Measurements from ENCODE around the gene GAREM1.

The GAREM1 gene

DNA sequence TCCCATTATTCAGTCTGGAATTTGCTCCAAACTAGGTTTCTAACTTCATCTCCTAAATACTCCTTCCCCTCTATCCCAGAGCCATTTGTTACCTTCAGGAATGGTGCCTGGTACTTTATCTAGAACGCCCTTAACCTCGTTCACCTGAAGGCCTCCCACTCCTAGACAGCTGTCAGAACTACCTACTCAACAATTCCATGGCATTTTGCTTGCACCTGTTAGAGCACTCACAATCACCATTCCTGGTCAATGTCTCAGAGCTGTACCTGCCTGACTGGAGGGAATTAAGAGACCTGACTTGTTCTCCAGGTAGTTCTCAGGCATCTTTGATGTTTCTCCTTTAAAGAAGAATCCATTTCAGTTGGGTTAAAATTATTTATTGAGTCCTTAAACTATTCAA is 88.9 kb downstream of the GAREM1 start:
- no peak overlapping the region for H3K4me3 ChIP-seq (ENCODE audit: low read depth in 1 of 2, low read length in 2 of 2)
- no peaks in the 10 kb centered on the region for H3K36me3 ChIP-seq (ENCODE audit: control insufficient read depth in 1 of 2, insufficient read depth in 2 of 2, low read length in 2 of 2)
- H3K27me3 ChIP-seq (ENCODE audit: low read depth, low read length) = no peaks in the 10 kb centered on the region
- peaks cover 4 to 12% of the 10 kb centered on the region in 2 donors for H3K4me1 ChIP-seq (ENCODE audit: control insufficient read depth in 1 of 2, insufficient read depth in 2 of 2, low read length in 2 of 2)
- H3K27ac ChIP-seq (ENCODE audit: low read length) = no peak overlapping the region
- H3K9me3 ChIP-seq (ENCODE audit: control insufficient read depth in 1 of 2, low read length in 2 of 2) = no peaks in the 10 kb centered on the region

DNA sequence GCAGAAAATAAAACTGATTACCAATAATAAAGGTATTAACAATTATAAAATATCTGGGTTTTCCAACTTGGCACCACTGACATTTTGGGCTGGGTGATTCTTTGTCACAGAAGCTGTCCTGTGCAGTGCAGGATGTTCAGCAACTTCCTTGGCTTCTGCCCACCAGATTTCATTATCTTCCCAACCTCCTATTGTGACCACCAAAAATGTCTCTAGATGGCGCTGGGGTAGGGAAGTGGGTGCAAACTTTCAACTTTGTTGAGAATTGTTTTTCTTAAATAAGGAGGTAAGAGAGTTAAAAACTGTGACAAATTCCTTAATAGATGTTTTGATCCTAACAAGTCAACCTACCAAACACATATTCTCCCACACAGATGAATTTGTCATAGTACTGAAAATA is 90.1 kb downstream of the GAREM1 start:
- Histone ChIP-seq H3K36me3 (ENCODE audit: control insufficient read depth in 1 of 2, insufficient read depth in 2 of 2, low read length in 2 of 2) (no peaks in the 10 kb centered on the region), H3K27me3 (ENCODE audit: low read depth, low read length) (no peaks in the 10 kb centered on the region), H3K27ac (ENCODE audit: low read length) (no peak overlapping the region), H3K9me3 (ENCODE audit: control insufficient read depth in 1 of 2, low read length in 2 of 2) (no peaks in the 10 kb centered on the region), H3K4me1 (ENCODE audit: control insufficient read depth in 1 of 2, insufficient read depth in 2 of 2, low read length in 2 of 2) (peaks cover 4% of the 10 kb centered on the region in 2 donors), H3K4me3 (ENCODE audit: low read depth in 1 of 2, low read length in 2 of 2) (no peak overlapping the region)

DNA sequence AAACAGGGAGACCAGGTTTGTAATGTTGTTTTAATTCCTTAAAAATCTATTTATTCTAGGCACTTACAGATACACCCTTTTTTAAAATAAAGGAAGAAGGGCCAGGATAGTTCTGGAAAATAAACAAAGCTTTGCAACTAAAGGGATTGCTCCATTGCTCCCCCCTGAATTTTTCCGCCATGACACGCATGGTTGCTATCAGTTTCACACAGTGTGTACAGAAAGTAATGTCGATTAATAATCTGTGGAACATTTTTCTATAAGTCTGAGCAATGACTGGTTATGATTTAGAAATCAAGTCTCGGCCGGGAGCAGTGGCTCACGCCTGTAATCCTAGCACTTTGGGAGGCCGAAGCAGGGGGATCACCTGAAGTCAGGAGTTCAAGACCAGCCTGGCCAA is 90.8 kb downstream of the GAREM1 start:
- peaks cover 4% of the 10 kb centered on the region in 2 donors for H3K4me1 ChIP-seq (ENCODE audit: control insufficient read depth in 1 of 2, insufficient read depth in 2 of 2, low read length in 2 of 2)
- H3K36me3 ChIP-seq (ENCODE audit: control insufficient read depth in 1 of 2, insufficient read depth in 2 of 2, low read length in 2 of 2) = no peaks in the 10 kb centered on the region
- H3K4me3 ChIP-seq (ENCODE audit: low read depth in 1 of 2, low read length in 2 of 2) = no peak overlapping the region
- no peaks in the 10 kb centered on the region for H3K27me3 ChIP-seq (ENCODE audit: low read depth, low read length)
- H3K9me3 ChIP-seq (ENCODE audit: control insufficient read depth in 1 of 2, low read length in 2 of 2) = no peaks in the 10 kb centered on the region
- no peak overlapping the region for H3K27ac ChIP-seq (ENCODE audit: low read length)

DNA sequence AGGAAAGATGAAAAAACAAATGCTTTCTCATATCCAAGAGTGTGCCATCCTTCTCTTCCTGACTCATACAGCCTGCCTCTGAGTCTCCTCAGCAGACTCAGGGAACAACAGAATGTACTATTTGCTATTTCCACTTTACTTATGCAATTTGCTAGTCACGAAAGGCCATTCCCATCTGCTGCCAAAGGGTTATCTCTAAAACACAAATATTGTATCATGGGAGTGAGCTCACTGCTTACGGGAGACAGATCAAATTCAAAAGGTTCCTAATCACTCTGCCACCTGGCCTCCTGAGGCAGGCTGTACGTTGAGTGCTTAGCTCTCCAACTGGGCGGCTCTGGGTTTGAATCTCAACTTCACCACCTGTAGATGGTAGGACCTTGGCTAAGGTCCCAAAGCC is 92.0 kb downstream of the GAREM1 start:
- no peaks in the 10 kb centered on the region for H3K9me3 ChIP-seq (ENCODE audit: control insufficient read depth in 1 of 2, low read length in 2 of 2)
- no peak overlapping the region for H3K27ac ChIP-seq (ENCODE audit: low read length)
- no peaks in the 10 kb centered on the region for H3K36me3 ChIP-seq (ENCODE audit: control insufficient read depth in 1 of 2, insufficient read depth in 2 of 2, low read length in 2 of 2)
- no peaks in the 10 kb centered on the region for H3K27me3 ChIP-seq (ENCODE audit: low read depth, low read length)
- no peak overlapping the region for H3K4me3 ChIP-seq (ENCODE audit: low read depth in 1 of 2, low read length in 2 of 2)
- H3K4me1 ChIP-seq (ENCODE audit: control insufficient read depth in 1 of 2, insufficient read depth in 2 of 2, low read length in 2 of 2) = peaks cover 10 to 11% of the 10 kb centered on the region in 2 donors

DNA sequence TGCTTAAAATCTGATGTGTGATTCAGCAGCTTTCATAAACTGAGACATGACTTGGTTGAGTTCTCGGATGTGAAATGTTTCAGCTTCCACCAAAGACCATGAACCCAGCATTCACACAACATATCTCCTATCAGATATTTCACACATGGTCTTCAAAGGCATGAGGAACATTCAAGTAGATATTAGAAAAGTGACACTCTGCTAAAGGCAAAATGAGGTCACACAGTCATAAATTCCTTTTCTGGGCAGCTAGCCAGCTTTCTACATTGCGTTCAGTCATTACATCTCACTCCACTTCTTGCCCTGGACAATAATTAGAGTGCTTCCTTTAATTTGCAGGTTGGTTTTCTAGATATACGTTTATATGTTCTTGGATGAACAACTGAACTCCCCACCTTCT is 96.7 kb downstream of the GAREM1 start:
- Histone ChIP-seq H3K27me3 (ENCODE audit: low read depth, low read length) (no peaks in the 10 kb centered on the region), H3K27ac (ENCODE audit: low read length) (peak overlapping the region; percentile 35), H3K9me3 (ENCODE audit: control insufficient read depth in 1 of 2, low read length in 2 of 2) (no peaks in the 10 kb centered on the region), H3K36me3 (ENCODE audit: control insufficient read depth in 1 of 2, insufficient read depth in 2 of 2, low read length in 2 of 2) (no peaks in the 10 kb centered on the region), H3K4me3 (ENCODE audit: low read depth in 1 of 2, low read length in 2 of 2) (no peak overlapping the region), H3K4me1 (ENCODE audit: control insufficient read depth in 1 of 2, insufficient read depth in 2 of 2, low read length in 2 of 2) (peaks cover 9 to 19% of the 10 kb centered on the region in 2 donors)

DNA sequence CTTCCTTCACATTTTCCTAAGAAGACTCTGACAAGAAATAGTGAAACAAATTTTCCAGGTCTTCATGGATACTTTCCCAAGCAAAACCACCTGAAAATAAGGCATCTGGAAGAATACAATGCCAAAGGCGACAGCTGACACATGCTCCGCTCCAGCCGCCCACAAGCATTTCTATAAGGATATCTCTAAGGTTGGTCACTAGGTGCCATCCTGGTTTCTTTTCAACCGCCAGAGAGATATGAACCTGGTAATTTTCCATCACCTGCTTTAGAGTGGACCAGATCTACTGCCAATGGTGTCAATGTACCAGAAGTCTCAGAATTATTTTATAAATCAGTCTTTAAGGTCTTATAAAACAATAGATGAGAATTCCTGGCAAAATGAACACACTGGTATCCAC is 97.2 kb downstream of the GAREM1 start:
- Histone ChIP-seq H3K27me3 (ENCODE audit: low read depth, low read length) (no peaks in the 10 kb centered on the region), H3K4me3 (ENCODE audit: low read depth in 1 of 2, low read length in 2 of 2) (no peak overlapping the region), H3K9me3 (ENCODE audit: control insufficient read depth in 1 of 2, low read length in 2 of 2) (no peaks in the 10 kb centered on the region), H3K4me1 (ENCODE audit: control insufficient read depth in 1 of 2, insufficient read depth in 2 of 2, low read length in 2 of 2) (peaks cover 9 to 18% of the 10 kb centered on the region in 2 donors), H3K27ac (ENCODE audit: low read length) (peak overlapping the region; percentile 35), H3K36me3 (ENCODE audit: control insufficient read depth in 1 of 2, insufficient read depth in 2 of 2, low read length in 2 of 2) (no peaks in the 10 kb centered on the region)

DNA sequence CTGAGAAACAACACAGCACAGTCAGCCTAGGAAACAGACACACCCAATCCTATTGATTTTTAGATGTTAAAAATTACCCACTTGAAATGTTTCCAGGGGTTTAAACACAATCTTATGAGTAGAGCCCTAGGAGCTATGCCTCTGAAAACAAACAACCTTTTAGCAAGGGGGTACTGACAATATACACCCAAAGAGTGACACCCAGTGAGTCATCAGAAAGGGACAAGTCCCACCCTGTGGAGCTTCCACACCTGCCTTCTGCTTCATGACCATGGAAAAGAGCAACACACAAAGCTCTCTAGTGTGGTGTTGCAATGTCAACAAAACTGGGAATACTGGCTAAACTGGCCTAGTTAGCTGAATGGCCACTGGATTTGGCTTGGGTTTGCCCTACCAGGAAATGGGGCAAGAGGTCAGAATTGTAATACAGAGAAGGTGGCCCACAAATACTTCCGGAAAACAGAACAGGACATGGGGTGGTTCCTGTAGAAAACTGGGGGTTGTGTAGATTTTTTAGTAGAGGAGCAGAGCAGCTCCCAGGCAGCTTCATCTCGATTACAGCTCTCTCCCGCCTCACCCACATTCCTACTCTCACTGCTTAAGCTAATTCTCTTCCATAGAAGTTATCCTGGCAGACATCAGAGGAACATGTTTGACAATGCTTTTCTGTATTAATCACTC is 98.2 kb downstream of the GAREM1 start:
- Histone ChIP-seq H3K4me1 (ENCODE audit: control insufficient read depth in 1 of 2, insufficient read depth in 2 of 2, low read length in 2 of 2) (peaks cover 9 to 19% of the 10 kb centered on the region in 2 donors), H3K36me3 (ENCODE audit: control insufficient read depth in 1 of 2, insufficient read depth in 2 of 2, low read length in 2 of 2) (no peaks in the 10 kb centered on the region), H3K27ac (ENCODE audit: low read length) (peak overlapping the region; percentile 77), H3K27me3 (ENCODE audit: low read depth, low read length) (no peaks in the 10 kb centered on the region), H3K4me3 (ENCODE audit: low read depth in 1 of 2, low read length in 2 of 2) (no peak overlapping the region), H3K9me3 (ENCODE audit: control insufficient read depth in 1 of 2, low read length in 2 of 2) (no peaks in the 10 kb centered on the region)

DNA sequence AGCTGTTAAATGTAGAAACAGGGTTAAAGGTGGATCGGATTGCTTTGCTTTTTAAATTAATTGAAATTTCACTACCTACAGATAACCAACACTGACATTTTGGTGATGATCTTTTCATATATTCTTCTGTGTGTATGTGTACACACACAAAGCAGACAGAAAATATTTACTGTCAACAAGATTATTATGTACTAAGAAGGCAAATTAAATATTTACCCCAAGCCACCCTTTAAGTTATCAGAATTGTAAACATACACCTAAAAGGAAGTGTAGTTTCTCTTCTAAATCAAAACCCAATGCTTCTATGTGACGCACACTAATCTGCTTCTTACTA is 98.7 kb downstream of the GAREM1 start:
- Histone ChIP-seq H3K36me3 (ENCODE audit: control insufficient read depth in 1 of 2, insufficient read depth in 2 of 2, low read length in 2 of 2) (no peaks in the 10 kb centered on the region), H3K4me1 (ENCODE audit: control insufficient read depth in 1 of 2, insufficient read depth in 2 of 2, low read length in 2 of 2) (peaks cover 9 to 19% of the 10 kb centered on the region in 2 donors), H3K27me3 (ENCODE audit: low read depth, low read length) (no peaks in the 10 kb centered on the region), H3K27ac (ENCODE audit: low read length) (peak overlapping the region; percentile 77), H3K9me3 (ENCODE audit: control insufficient read depth in 1 of 2, low read length in 2 of 2) (no peaks in the 10 kb centered on the region), H3K4me3 (ENCODE audit: low read depth in 1 of 2, low read length in 2 of 2) (no peak overlapping the region)

DNA sequence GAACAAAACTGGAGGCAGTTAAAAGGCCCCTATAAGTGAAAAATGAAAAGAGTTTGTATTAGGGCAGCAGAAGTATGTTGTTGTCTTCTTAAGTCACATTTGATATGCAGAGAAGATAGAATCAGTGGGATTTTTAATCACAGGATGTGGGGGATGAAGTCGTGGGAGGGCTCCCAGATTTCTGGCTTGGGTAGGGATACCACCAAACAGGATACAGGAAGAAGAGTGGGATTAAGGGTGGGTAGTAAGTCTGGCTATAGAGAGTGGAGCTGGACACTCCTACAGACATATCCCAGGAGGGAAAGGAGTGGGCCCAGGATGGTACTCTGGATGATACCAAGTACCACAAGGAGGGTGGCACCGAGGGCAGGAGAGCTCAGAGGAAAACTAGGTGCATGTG is 99.3 kb downstream of the GAREM1 start:
- H3K4me3 ChIP-seq (ENCODE audit: low read depth in 1 of 2, low read length in 2 of 2) = no peak overlapping the region
- H3K36me3 ChIP-seq (ENCODE audit: control insufficient read depth in 1 of 2, insufficient read depth in 2 of 2, low read length in 2 of 2) = no peaks in the 10 kb centered on the region
- H3K27ac ChIP-seq (ENCODE audit: low read length) = peak overlapping the region; percentile 77
- H3K27me3 ChIP-seq (ENCODE audit: low read depth, low read length) = no peaks in the 10 kb centered on the region
- H3K9me3 ChIP-seq (ENCODE audit: control insufficient read depth in 1 of 2, low read length in 2 of 2) = no peaks in the 10 kb centered on the region
- peaks cover 9 to 19% of the 10 kb centered on the region in 2 donors for H3K4me1 ChIP-seq (ENCODE audit: control insufficient read depth in 1 of 2, insufficient read depth in 2 of 2, low read length in 2 of 2)

DNA sequence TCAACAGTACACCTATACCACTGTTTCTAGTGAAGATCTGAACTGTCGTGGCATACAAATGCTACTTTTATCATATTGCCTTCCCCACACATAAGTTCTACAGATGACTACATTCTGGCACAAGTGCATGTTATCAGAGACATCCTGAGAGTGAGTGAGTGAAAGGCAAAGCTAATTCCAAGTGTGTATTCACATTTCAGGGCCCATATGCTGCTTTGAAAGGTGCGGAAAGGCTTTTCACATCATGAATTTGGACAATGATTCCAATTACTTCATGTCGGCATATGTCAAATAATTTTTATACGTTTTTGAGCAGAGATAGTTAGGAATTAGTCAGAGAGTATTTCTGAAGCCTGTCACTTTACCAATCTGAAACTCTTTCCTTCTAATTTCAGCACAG is 101.7 kb downstream of the GAREM1 start:
- Histone ChIP-seq H3K4me1 (ENCODE audit: control insufficient read depth in 1 of 2, insufficient read depth in 2 of 2, low read length in 2 of 2) (peaks cover 3 to 15% of the 10 kb centered on the region in 2 donors), H3K27ac (ENCODE audit: low read length) (no peak overlapping the region)

DNA sequence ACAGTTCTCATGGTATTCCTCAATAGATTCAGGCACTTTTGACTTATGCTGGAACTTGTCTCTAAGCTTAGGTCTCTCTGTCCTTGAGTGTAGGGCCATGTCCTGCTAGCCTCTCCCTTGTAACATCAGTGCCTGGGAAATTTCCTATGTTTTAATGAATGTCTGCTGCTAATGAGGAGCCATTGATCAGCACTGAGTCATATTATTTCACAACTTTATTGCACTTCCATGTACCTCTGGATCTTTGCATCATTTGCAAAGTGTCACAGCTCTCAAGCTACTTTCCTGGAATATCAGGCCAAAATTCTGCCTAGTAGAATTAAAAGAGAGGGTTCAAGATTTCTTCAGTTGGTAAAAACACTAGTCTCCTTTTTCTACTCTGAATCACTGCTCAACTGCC is 102.5 kb downstream of the GAREM1 start:
- Histone ChIP-seq H3K27ac (ENCODE audit: low read length) (peak overlapping the region; percentile 47), H3K4me1 (ENCODE audit: control insufficient read depth in 1 of 2, insufficient read depth in 2 of 2, low read length in 2 of 2) (peaks cover 3 to 9% of the 10 kb centered on the region in 2 donors), H3K4me3 (ENCODE audit: low read depth in 1 of 2, low read length in 2 of 2) (no peak overlapping the region), H3K9me3 (ENCODE audit: control insufficient read depth in 1 of 2, low read length in 2 of 2) (no peaks in the 10 kb centered on the region), H3K27me3 (ENCODE audit: low read depth, low read length) (no peaks in the 10 kb centered on the region), H3K36me3 (ENCODE audit: control insufficient read depth in 1 of 2, insufficient read depth in 2 of 2, low read length in 2 of 2) (no peaks in the 10 kb centered on the region)

More for the DNA sequence above, 101.7 kb downstream of the GAREM1 start:
- no peaks in the 10 kb centered on the region for H3K9me3 ChIP-seq (ENCODE audit: control insufficient read depth in 1 of 2, low read length in 2 of 2)
- no peak overlapping the region for H3K4me3 ChIP-seq (ENCODE audit: low read depth in 1 of 2, low read length in 2 of 2)
- no peaks in the 10 kb centered on the region for H3K36me3 ChIP-seq (ENCODE audit: control insufficient read depth in 1 of 2, insufficient read depth in 2 of 2, low read length in 2 of 2)
- H3K27me3 ChIP-seq (ENCODE audit: low read depth, low read length) = no peaks in the 10 kb centered on the region

Data from muscle layer of duodenum (tissue), 2 donors.